Endodermal cell (in vitro differentiated cells): ENCODE results near the gene SGMS1. TPM values are rescaled to one million over a fixed set of nuclear protein-coding genes. Genes with fewer than 3 reads are reported as not detected.

Experiments used
- DNase-seq: peaks from one replicate; pipeline ENCODE4 v3.0.0-alpha.2; 2017
- H3K27ac ChIP-seq: 2 replicates; pipeline ENCODE4 v1.5.1; 2013; ENCODE audit warnings: mild to moderate bottlenecking, low read depth, low read length, moderate library complexity
- H3K27me3 ChIP-seq: 2 replicates; pipeline ENCODE4 v1.6.1; 2013; ENCODE audit warnings: mild to moderate bottlenecking, low read length, moderate library complexity; ENCODE audit not compliant: insufficient read depth, control insufficient read depth, poor library complexity, severe bottlenecking
- H3K36me3 ChIP-seq: 2 replicates; pipeline ENCODE4 v1.7.0; 2013; ENCODE audit warnings: mild to moderate bottlenecking, low read length, moderate library complexity; ENCODE audit not compliant: control insufficient read depth, insufficient read depth
- H3K4me1 ChIP-seq: one replicate; pipeline ENCODE4 v1.7.0; 2013; ENCODE audit warnings: low read length; ENCODE audit not compliant: control insufficient read depth, insufficient read depth
- H3K4me3 ChIP-seq: 2 replicates; pipeline ENCODE4 v1.5.1; 2013; ENCODE audit warnings: mild to moderate bottlenecking, low read length, moderate library complexity
- H3K9ac ChIP-seq: 2 replicates; pipeline ENCODE4 v1.6.1; 2013; ENCODE audit warnings: mild to moderate bottlenecking, low read length, moderate library complexity; ENCODE audit not compliant: poor library complexity, severe bottlenecking; ENCODE audit errors: extremely low read depth
- H3K9me3 ChIP-seq: 2 replicates; pipeline ENCODE4 v1.6.1; 2013; ENCODE audit warnings: mild to moderate bottlenecking, low read length, moderate library complexity; ENCODE audit not compliant: control insufficient read depth
- H3K27ac Mint-ChIP-seq: 2 replicates; pipeline ENCODE4 v1.8.0; 2020; ENCODE audit warnings: mixed read lengths
- H3K27me3 Mint-ChIP-seq: 2 replicates; pipeline ENCODE4 v1.8.0; 2021; ENCODE audit warnings: mild to moderate bottlenecking, mixed read lengths; ENCODE audit not compliant: insufficient read depth
- H3K36me3 Mint-ChIP-seq: 2 replicates; pipeline ENCODE4 v1.8.0; 2020; ENCODE audit warnings: low read depth, mixed read lengths
- H3K4me1 Mint-ChIP-seq: 2 replicates; pipeline ENCODE4 v1.8.0; 2020; ENCODE audit warnings: mixed read lengths
- H3K4me3 Mint-ChIP-seq: 2 replicates; pipeline ENCODE4 v1.8.0; 2020; ENCODE audit warnings: mild to moderate bottlenecking, moderate library complexity, mixed read lengths
- H3K9me3 Mint-ChIP-seq: 2 replicates; pipeline ENCODE4 v1.8.0; 2020; ENCODE audit warnings: mild to moderate bottlenecking, mixed read lengths
- WGBS, 2 experiments: methylation state at CpG; one replicate each; pipeline versions ENCODE4 v1.1.5 to v1.1.7; 2013; ENCODE audit warnings: missing lambda C conversion rate in 2 of 2, mixed read lengths in 1 of 2; ENCODE audit not compliant: insufficient coverage in 1 of 2, insufficient read length in 1 of 2; 5-methylcytosine and 5-hydroxymethylcytosine counted together
- total RNA-seq, 2 donors: library from RNA; stranded (reverse); fragmentation: NEBNext Ultra II Directional in 1 of 2; extraction: Animal tissue kit (Norgen Biotek cat#: 25700) in 1 of 2; gene quantifications; 2 replicates in 1 of 2; 3 replicates in 1 of 2; pipeline ENCODE4 v1.2.1, GENCODE V29; 2021
- TF ChIP-seq, protein P1 (sequence below): fragments of 200-600 bp; sonication (generic); conservative IDR thresholded peaks from 2 replicates; pipeline ENCODE4 v1.5.0; 2021; ENCODE audit warnings: antibody characterized with exemption, mild to moderate bottlenecking

The SGMS1 gene
- total RNA-seq, 2 donors from 2014 or later, result 12.0 to 14.3 TPM

DNA sequence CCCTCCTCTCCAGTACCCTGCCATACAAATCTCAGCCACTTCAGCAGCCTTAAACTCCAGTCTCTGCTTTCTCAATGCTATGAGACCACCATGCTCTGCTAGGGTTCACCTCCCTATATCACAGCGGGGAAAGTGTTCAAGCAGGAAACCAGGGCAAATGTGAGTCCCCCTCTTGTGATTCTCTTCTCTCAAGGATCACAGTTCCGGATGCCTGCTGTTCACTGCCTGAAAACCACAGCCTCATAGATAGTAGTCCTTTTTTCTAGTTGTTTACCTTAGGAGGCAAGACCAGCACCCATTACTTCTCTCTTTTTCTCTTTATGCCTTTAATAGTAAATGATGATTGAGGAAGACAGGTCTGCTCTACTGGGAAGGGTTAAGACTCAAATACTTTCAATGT, 100.8 kb downstream of the SGMS1 start:
- Mint-ChIP-seq H3K4me3 (no peak overlapping the region), H3K27me3 (no peaks in the 10 kb centered on the region), H3K27ac (peak overlapping the region; percentile 80), H3K9me3 (no peaks in the 10 kb centered on the region), H3K4me1 (peaks cover 43% of the 10 kb centered on the region), H3K36me3 (no peaks in the 10 kb centered on the region)
- Histone ChIP-seq H3K27me3 (no peaks in the 10 kb centered on the region), H3K4me3 (no peak overlapping the region), H3K9me3 (no peaks in the 10 kb centered on the region), H3K9ac (no peak overlapping the region), H3K4me1 (peaks cover 9% of the 10 kb centered on the region), H3K27ac (no peak overlapping the region), H3K36me3 (no peaks in the 10 kb centered on the region)
- 74 to 80% methylated on average over 1 to 2 of the region's 2 CpGs for WGBS, 2 experiments
- TF ChIP-seq, protein P1, sequence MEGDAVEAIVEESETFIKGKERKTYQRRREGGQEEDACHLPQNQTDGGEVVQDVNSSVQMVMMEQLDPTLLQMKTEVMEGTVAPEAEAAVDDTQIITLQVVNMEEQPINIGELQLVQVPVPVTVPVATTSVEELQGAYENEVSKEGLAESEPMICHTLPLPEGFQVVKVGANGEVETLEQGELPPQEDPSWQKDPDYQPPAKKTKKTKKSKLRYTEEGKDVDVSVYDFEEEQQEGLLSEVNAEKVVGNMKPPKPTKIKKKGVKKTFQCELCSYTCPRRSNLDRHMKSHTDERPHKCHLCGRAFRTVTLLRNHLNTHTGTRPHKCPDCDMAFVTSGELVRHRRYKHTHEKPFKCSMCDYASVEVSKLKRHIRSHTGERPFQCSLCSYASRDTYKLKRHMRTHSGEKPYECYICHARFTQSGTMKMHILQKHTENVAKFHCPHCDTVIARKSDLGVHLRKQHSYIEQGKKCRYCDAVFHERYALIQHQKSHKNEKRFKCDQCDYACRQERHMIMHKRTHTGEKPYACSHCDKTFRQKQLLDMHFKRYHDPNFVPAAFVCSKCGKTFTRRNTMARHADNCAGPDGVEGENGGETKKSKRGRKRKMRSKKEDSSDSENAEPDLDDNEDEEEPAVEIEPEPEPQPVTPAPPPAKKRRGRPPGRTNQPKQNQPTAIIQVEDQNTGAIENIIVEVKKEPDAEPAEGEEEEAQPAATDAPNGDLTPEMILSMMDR, result no peak
- DNase-seq, result no peak

DNA sequence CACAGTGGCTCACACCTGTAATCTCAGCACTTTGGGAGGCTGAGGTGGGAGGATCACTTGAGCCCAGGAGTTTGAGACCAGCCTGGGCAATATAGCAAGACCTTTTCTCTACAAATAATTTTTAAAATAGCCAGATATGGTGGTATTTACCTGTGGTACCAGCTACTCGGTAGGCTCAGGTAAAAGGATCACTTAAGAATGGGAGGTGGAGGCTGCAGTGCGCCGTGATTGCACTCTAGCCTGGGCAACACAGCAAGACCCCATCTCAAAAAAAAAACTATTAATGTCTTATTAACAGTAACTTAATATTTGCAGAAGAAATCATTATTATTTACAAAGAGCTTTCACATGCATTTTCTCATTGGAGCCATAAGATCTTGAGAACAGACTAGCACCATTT, 103.6 kb downstream of the SGMS1 start:
- 100% methylated on average over 3 of the region's 3 CpGs; no CpG with 5 or more reads in 1 of the 2 experiments for WGBS, 2 experiments
- Mint-ChIP-seq H3K27ac (no peak overlapping the region), H3K4me1 (peaks cover 22% of the 10 kb centered on the region), H3K4me3 (no peak overlapping the region), H3K36me3 (no peaks in the 10 kb centered on the region), H3K27me3 (no peaks in the 10 kb centered on the region), H3K9me3 (no peaks in the 10 kb centered on the region)
- H3K9me3 ChIP-seq, result no peaks in the 10 kb centered on the region
- H3K27ac ChIP-seq, result no peak overlapping the region
- TF ChIP-seq, protein P1, result no peak
- no peaks in the 10 kb centered on the region for H3K27me3 ChIP-seq
- DNase-seq, result no peak
- H3K4me1 ChIP-seq, result peaks cover 9% of the 10 kb centered on the region
- H3K4me3 ChIP-seq, result no peak overlapping the region
- no peaks in the 10 kb centered on the region for H3K36me3 ChIP-seq
- H3K9ac ChIP-seq, result no peak overlapping the region

DNA sequence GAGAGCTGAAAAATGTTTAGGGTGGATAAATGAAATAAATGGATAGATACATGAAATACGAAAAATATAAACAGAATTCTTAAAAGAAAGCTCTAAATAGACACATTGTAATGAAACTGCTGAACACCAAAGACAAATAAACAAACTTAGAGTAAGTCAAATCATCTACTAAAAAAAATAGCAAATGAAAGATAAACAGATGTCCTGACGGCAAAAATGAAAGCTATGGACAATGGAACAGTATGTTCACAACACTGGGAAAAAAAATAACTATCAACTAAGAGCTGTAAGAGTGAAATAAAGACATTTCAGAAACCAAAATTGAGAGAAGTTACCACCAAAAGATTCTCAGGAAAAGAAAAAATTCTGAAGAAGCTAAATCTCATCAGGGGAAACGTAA, 106.1 kb downstream of the SGMS1 start:
- Histone ChIP-seq H3K27ac (no peak overlapping the region), H3K9ac (no peak overlapping the region), H3K27me3 (no peaks in the 10 kb centered on the region), H3K4me3 (no peak overlapping the region), H3K9me3 (no peaks in the 10 kb centered on the region), H3K36me3 (no peaks in the 10 kb centered on the region), H3K4me1 (peaks cover under 1% of the 10 kb centered on the region)
- no peaks in the 10 kb centered on the region for H3K36me3 Mint-ChIP-seq
- TF ChIP-seq, protein P1, result no peak
- peaks cover 3% of the 10 kb centered on the region for H3K4me1 Mint-ChIP-seq
- no peak for DNase-seq
- 100% methylated on average over 1 of the region's 3 CpGs; no CpG with 5 or more reads in 1 of the 2 experiments for WGBS, 2 experiments
- no peak overlapping the region for H3K27ac Mint-ChIP-seq
- H3K9me3 Mint-ChIP-seq, result no peaks in the 10 kb centered on the region
- no peaks in the 10 kb centered on the region for H3K27me3 Mint-ChIP-seq
- H3K4me3 Mint-ChIP-seq, result no peak overlapping the region
